Stomach (tissue), 9 donors: ENCODE measurements around the gene LAMC1. TPM values are rescaled to one million over a fixed set of nuclear protein-coding genes. Genes with fewer than 3 reads are reported as not detected.

Experiments used
- DNase-seq, 2 donors: peaks; one replicate each; pipeline versions ENCODE4 v3.0.0 to v3.0.0-alpha.2; 2013 to 2019
- H3K27ac ChIP-seq, 5 donors: fragments of 200-600 bp in 4 of 5; sonication (generic) in 4 of 5; one replicate each; pipeline ENCODE4 v1.5.1; 2013 to 2019; ENCODE audit warnings: mild to moderate bottlenecking in 1 of 5, moderate library complexity in 1 of 5
- H3K27me3 ChIP-seq, 3 donors: fragments of 200-600 bp; sonication (generic); one replicate each; pipeline ENCODE4 v1.5.1; 2017 to 2019; ENCODE audit warnings: mixed run types in 1 of 3
- H3K36me3 ChIP-seq, 4 donors: fragments of 200-600 bp; sonication (generic); 1 replicate in 3 of 4; 2 replicates in 1 of 4; pipeline ENCODE4 v1.5.1; 2016 to 2019
- H3K4me1 ChIP-seq, 4 donors: fragments of 200-600 bp; sonication (generic); one replicate each; pipeline ENCODE4 v1.5.1; 2016 to 2019
- H3K4me3 ChIP-seq, 4 donors: fragments of 200-600 bp; sonication (generic) in 3 of 4; one replicate each; pipeline ENCODE4 v1.5.1; 2016 to 2019; ENCODE audit warnings: mild to moderate bottlenecking in 1 of 4
- H3K9me3 ChIP-seq, 4 donors: fragments of 200-600 bp; sonication (generic); one replicate each; pipeline ENCODE4 v1.5.1; 2016 to 2019
- CTCF ChIP-seq, 7 experiments: fragments of 450-650 bp in 4 of 7; fragments of 200-600 bp in 3 of 7; sonication (generic) in 3 of 7; IDR thresholded peaks; one replicate each; pipeline ENCODE4 v1.5.1; 2016 to 2019; ENCODE audit warnings: antibody characterized with exemption in 7 of 7, control low read depth in 2 of 7, mild to moderate bottlenecking in 1 of 7
- EP300 ChIP-seq: sonication (generic); formaldehyde crosslinking; IDR thresholded peaks from one replicate; pipeline ENCODE4 v1.6.1; 2017; ENCODE audit warnings: antibody characterized with exemption
- POLR2A ChIP-seq, 4 donors: fragments of 450-650 bp; IDR thresholded peaks; one replicate each; pipeline ENCODE4 v1.6.1; 2016; ENCODE audit warnings: antibody characterized with exemption in 4 of 4, control low read depth in 2 of 4, mild to moderate bottlenecking in 1 of 4, moderate library complexity in 1 of 4
- POLR2AphosphoS5 ChIP-seq, 3 donors: sonication (generic); formaldehyde crosslinking; IDR thresholded peaks; one replicate each; pipeline ENCODE4 v1.6.1; 2016; ENCODE audit warnings: antibody characterized with exemption in 3 of 3
- WGBS, 5 donors: extraction: QIAGEN DNeasy Blood & Tissue Kit in 3 of 5; methylation state at CpG; one replicate each; pipeline versions ENCODE4 v1.1.5 to v1.1.7; 2013 to 2018; 5-methylcytosine and 5-hydroxymethylcytosine counted together
- intact Hi-C: fragments of 100-400 bp; cut with DNase I; formaldehyde crosslinking; loops from one replicate; pipeline ENCODE4 v1.15.1; 2023; ENCODE audit warnings: low total_unique reads
- polyA plus RNA-seq, 3 donors: library from polyadenylated mRNA; stranded (reverse); fragments of 200-250 nt; gene quantifications; one replicate each; pipeline ENCODE4 v1.2.3, GENCODE V29; 2013
- total RNA-seq, 5 donors: library from RNA; depleted of rRNA; stranded (reverse); fragments of >200 nt; gene quantifications; one replicate each; pipeline versions ENCODE4 v1.1.0 to v1.2.3, GENCODE V29; 2014 to 2016
- donor health status: healthy with polysubstance abuse.
- donor health status: Bipolar disorder and iron deficiency.
- donor health status: healthy.

The LAMC1 gene
- total and polyA plus RNA-seq, 8 donors = 11.7 to 355 (median 142) TPM

GRCh38 chr1:182984138-182984537 is 39.1 kb upstream of the LAMC1 start:
- H3K4me3 ChIP-seq = no peak overlapping the region
- WGBS, 5 donors = 89 to 97% (median 94%) methylated on average over 7 of the region's 7 CpGs
- no peak for DNase-seq
- H3K27ac ChIP-seq = no peak overlapping the region
- TF ChIP-seq EP300 = no peak
- no peaks in the 10 kb centered on the region for H3K36me3 ChIP-seq
- intact Hi-C loops = no loop called here
- H3K9me3 ChIP-seq = no peaks in the 10 kb centered on the region
- no peaks in the 10 kb centered on the region for H3K4me1 ChIP-seq
- H3K27me3 ChIP-seq = no peaks in the 10 kb centered on the region

GRCh38 chr1:182984621-182985020 is 38.6 kb upstream of the LAMC1 start:
- DNase-seq = no peak
- 95 to 100% (median 100%) methylated on average over 1 of the region's 1 CpG for WGBS, 5 donors
- no peaks in the 10 kb centered on the region for H3K9me3 ChIP-seq
- H3K36me3 ChIP-seq = no peaks in the 10 kb centered on the region
- no peaks in the 10 kb centered on the region for H3K27me3 ChIP-seq
- no peaks in the 10 kb centered on the region for H3K4me1 ChIP-seq
- TF ChIP-seq POLR2AphosphoS5 (IDR thresholded peaks at IDR 0.05) (no peak), CTCF (IDR thresholded peaks at IDR 0.05) (no peak), EP300 (no peak), POLR2A (IDR thresholded peaks at IDR 0.05) (no peak)
- intact Hi-C loops = no loop called here
- no peak overlapping the region for H3K4me3 ChIP-seq
- no peak overlapping the region for H3K27ac ChIP-seq

GRCh38 chr1:182985876-182986275 is 37.3 kb upstream of the LAMC1 start:
- Histone ChIP-seq H3K4me1 (no peaks in the 10 kb centered on the region), H3K36me3 (no peaks in the 10 kb centered on the region), H3K27ac (no peak overlapping the region), H3K4me3 (no peak overlapping the region), H3K27me3 (no peaks in the 10 kb centered on the region), H3K9me3 (no peaks in the 10 kb centered on the region)
- intact Hi-C loops = no loop called here
- no peak for DNase-seq
- TF ChIP-seq POLR2A (IDR thresholded peaks at IDR 0.05) (no peak), CTCF (IDR thresholded peaks at IDR 0.05) (no peak), EP300 (no peak)
- WGBS, 5 donors = 78 to 95% (median 89%) methylated on average over 1 of the region's 1 CpG

- 79 to 90% (median 80%) methylated on average over 7 of the region's 7 CpGs for WGBS, 5 donors
- no peaks in the 10 kb centered on the region for H3K27me3 ChIP-seq
- H3K27ac ChIP-seq = no peak overlapping the region
- DNase-seq = no peak
- TF ChIP-seq POLR2A (IDR thresholded peaks at IDR 0.05) (no peak), EP300 (no peak), CTCF (IDR thresholded peaks at IDR 0.05) (no peak), POLR2AphosphoS5 (IDR thresholded peaks at IDR 0.05) (no peak)
- H3K4me3 ChIP-seq = no peak overlapping the region
- H3K36me3 ChIP-seq = no peaks in the 10 kb centered on the region
- intact Hi-C loops = no loop called here
- no peaks in the 10 kb centered on the region for H3K4me1 ChIP-seq
- H3K9me3 ChIP-seq = no peaks in the 10 kb centered on the region
These were observed 32.6 kb upstream of the LAMC1 start for GRCh38 chr1:182990413-182991144.

GRCh38 chr1:182993746-182994145 is 29.5 kb upstream of the LAMC1 start:
- Histone ChIP-seq H3K4me1 (no peaks in the 10 kb centered on the region), H3K27ac (no peak overlapping the region), H3K9me3 (no peaks in the 10 kb centered on the region), H3K36me3 (no peaks in the 10 kb centered on the region), H3K4me3 (no peak overlapping the region), H3K27me3 (no peaks in the 10 kb centered on the region)
- TF ChIP-seq POLR2A (IDR thresholded peaks at IDR 0.05) = no peak
- TF ChIP-seq CTCF (IDR thresholded peaks at IDR 0.05) = no peak
- no peak for TF ChIP-seq POLR2AphosphoS5 (IDR thresholded peaks at IDR 0.05)
- no peak for TF ChIP-seq EP300
- DNase-seq = no peak
- intact Hi-C loops = no loop called here
